ENCODE data around the gene FAM25A.
"Not testable (repeated sequence)": the region's sequence is repeated elsewhere in the genome, so short reads cannot be mapped to it uniquely, and the experiment has no call there.

- not testable (repeated sequence) for TF ChIP-seq ZNF274 (IDR thresholded peaks at IDR 0.05; ENCODE audit: low read depth, low read length); YY1 (IDR thresholded peaks at IDR 0.05; ENCODE audit: insufficient read depth, insufficient read length)
Observed at GRCh38 chr10:87013528-87013927, 6.6 kb upstream of the FAM25A start.

Measured in NT2/D1 (cell line).